AG08395 (cell line): ENCODE results near the gene MFAP4.
"Not testable (repeated sequence)": the region's sequence is repeated elsewhere in the genome, so short reads cannot be mapped to it uniquely, and the experiment has no call there.

Source experiments
- DNase-seq: peaks from one replicate; pipeline ENCODE4 v3.0.0; 2012; ENCODE audit warnings: mixed read lengths, low spot score

The MFAP4 gene

DNA sequence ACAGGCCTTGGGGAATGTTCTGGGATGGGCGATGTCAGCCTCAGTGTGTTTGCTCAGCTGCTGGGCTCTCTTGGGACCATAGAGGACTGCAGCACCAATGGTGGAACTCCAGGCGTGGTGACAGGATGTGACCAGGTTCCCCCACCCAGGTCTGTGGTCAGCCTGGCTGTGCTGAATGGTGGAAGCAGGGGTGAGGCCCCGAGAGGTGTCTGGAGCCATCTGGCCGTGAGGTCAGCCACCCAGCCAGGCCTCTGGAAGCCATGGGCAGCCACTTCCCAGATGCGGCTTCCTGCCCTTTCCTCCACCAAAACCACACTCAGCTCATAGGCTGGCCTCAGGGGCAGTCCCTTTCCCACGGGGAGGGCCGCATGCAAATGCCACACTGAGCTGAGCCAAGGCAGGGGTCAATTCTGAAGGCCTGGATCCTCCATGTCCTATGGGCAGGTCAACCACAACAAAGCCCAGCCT lies 16.5 kb downstream of the MFAP4 start:
- DNase-seq = no peak

DNA sequence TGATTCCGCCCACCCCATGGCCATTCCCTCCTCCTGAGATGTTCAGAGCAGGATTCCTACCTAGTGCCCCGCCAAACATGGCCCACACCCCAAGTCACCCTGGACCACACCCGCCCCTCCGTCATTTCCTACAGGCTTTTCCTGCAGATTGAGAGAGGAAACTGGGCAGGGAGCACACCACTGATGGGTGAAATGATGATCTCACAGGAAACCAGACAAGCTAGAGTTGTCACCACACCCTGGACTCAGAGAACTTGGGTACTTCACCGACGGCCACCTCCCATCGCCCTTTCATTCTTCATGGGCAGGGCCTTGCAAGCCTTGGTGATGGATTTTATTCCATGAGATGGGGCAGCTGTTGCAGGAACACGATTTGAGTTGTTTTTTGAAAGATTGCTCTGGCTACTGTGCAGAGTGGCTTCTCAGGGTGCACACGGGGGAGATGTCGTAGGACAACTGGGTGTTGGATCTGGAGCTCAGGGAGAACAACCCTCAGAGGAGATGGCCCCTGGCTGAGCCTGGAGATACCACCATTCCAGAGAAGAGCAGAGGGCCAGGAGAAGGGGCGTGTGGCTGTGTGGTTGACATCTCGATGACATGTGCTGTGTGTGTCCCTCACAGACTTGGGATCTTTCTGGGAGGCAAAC lies 17.0 kb downstream of the MFAP4 start:
- DNase-seq = no peak

DNA sequence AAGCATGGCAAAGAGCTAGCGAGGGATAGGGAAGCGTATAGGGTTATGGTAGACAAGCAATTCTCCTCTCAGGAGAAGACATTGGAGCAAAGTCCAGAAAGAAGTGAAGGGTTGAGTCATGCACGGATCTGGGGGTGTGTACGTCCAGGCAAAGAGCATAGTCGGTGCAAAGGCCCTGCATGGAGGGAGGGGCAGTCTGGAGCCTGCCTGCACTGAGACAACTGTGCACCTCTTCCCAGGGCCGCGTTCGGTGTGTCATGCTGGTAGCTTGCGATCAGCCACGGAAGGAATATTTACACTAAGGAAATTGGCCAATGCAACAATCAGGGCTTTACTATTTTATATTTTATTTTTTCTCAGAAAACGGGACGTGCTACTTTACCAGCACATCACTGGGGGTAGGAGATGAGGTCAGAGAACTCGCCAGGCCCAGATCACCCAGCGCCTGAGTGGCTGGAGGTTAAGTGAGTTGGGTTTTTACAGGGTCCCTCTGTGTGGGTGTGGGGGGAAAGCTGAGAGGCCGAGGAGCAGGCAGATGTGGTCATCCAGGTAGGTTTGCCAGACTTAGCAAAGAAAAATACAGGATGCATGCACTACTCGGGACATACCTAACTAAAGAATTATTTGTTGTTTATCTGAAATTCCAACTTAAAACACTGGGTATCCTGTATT lies 17.7 kb downstream of the MFAP4 start:
- DNase-seq = no peak

DNA sequence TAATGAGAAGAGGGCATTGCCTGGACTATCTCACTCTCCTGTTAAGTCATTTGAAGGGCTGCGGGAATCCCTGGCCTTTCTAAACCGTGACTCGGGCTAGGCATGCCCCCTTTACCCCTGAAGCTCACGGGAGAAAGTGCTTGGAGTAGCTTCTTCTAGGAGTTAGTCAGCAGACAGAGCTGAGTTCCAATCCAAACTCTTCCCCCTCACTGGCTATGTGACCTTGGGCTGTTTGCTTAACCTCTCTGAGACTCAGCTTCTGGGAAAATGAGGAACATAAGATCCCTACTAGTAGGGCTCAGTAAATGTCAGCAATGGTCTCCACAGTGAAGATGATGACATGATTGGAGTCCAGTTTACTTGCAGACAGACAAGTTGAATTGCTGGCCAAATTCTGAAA lies 18.8 kb downstream of the MFAP4 start:
- no peak for DNase-seq

DNA sequence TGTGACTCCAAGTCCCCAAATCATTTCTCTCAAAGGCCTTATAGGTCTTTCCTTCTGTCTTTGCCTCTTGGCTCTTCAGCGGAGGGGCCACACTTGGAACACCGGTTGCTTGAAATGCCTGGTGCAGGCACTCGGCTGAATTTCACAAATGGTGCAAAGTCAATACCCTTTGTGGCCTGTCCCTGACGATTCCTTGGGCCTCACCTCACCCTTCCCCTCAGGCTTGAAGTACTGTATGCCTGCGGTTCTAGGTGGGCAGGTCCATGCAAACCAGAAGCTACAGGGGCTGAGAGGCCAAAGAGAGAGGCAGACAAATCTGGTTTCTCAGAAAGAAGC lies 20.4 kb downstream of the MFAP4 start:
- no peak for DNase-seq

DNA sequence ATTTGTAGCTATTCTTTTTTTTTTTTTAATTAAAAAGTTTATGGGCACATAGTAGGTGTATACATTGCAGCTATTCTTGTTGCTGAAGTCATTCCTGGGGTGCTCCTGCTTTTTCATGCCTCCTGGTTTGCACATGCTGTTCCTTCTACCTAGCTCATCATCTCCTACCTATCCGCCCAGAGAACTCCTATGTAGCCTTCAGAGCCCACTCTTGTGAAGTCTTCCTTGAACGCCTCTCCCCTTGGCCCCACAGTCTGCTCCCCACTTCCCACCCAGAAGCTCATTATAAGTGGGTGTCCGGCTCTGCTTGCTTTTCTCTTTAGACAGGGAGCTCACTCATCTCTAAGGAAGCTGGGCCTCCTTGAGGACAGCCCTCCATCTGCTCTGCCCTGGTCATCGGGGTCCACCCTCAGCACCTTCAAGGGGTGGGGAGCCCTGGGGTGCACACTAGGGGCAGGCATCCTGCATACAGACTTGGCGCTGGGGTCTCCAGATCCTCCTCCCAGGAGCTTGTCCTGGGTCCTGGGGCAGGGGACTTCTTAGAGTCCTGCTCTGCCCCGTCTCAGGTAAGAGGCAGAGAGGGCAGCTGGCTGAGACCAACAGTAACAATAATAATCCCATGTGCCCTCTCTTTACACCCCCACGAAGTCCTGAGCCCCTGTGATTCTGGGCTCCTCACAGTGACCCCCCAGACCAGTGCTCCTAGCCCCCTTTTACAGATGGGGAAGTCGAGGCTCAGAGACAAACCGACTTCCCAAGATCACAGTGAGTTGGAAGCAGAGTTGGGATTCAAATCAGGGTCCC lies 21.0 kb downstream of the MFAP4 start:
- DNase-seq = no peak

DNA sequence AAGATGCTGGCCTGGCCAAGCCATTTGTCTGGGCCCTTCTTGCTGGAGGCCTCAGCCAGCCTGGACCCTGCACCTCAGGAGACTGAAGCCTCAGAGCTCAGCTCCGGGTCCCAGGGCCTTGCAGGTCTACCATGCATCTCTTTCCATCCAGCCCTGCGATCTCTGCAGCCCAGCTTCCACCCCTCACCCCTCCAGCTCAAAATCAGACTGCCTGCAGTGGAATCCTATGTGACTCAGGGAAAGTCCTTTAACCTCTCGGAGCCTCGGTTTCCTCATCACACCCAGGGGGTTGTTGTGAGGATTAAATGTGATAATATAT lies 21.5 kb downstream of the MFAP4 start:
- DNase-seq = no peak

DNA sequence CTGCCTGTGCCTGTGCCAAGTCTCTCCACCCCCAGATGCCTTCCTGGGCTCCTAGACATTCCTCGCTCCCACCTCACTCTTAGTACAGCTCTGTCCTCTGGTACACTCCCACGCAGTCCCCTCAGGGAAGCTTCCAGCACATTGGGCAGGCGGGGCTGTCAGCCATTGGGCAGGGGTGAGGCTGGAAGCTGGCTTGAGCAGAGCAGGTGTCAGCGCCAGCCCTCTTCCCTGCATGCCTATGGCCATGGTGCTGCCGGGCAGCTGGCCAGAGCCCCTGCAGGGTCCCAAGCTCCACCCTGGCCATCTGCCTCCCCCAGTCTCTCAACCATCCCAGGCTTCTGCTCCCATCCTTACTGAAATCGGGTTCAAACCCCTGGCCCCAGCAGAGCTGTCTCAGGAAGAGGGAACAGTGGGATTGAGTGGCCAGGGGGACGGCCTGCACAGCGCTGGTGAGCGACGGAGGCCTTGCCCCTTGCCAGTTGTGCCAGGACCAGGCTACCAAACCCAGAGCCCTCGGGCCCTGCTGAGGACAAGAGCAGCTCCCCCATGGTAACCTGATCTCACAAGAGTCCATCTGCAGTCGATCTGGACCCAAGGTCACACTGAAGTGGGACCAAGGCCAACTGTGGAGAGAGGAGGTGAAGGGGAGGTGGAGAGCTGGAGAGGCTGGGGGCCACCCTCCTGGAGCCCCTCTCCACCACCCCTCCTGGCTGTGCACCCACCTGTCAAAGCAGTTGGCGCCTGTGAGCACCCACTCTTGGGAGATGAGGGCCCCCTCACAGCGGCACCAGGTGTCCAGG lies 22.1 kb downstream of the MFAP4 start:
- DNase-seq = no peak

DNA sequence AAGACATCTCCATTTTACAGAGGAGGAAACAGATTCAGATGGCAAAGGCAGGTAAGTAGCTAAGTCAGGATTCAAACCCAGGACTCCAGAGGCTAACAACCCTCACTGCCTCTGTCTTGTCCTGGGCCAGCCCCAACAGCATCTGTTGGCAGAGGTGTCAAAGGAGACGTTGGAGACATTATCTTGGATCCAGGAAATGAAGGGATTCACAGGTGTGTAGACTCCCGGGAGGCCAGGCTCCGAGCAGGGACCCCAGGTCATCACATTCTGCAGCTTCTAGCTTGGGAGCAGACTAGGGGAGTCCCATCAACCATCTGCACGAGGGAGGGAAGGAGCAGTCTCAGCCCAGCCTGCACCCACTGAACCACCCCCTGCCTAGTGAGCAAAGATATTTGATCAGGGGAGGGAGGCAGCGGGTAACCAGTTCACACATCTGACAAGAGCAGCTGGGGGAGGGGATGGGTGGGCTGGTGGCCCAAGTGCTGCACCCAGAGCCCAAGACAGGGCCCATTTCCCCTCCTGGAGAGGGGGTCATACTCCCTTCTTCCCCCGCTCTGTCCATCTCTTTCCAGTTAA lies 23.4 kb downstream of the MFAP4 start:
- DNase-seq = no peak

DNA sequence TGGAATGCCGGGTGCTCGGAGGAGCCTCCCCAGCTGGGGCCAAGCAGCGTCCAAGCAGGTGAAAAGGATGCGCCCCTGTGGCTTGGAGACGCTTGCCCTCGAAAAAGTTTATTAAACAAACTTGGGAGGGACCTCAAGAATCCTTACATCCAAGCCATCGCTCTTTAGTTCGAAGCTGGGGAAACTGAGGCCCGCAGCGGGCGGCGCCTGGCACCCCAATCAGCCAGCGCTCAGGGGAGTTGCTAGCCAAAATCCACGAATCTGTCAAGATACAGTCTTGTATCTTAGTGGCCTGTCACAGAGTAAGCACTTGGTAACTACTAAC lies 23.9 kb downstream of the MFAP4 start:
- no peak for DNase-seq

DNA sequence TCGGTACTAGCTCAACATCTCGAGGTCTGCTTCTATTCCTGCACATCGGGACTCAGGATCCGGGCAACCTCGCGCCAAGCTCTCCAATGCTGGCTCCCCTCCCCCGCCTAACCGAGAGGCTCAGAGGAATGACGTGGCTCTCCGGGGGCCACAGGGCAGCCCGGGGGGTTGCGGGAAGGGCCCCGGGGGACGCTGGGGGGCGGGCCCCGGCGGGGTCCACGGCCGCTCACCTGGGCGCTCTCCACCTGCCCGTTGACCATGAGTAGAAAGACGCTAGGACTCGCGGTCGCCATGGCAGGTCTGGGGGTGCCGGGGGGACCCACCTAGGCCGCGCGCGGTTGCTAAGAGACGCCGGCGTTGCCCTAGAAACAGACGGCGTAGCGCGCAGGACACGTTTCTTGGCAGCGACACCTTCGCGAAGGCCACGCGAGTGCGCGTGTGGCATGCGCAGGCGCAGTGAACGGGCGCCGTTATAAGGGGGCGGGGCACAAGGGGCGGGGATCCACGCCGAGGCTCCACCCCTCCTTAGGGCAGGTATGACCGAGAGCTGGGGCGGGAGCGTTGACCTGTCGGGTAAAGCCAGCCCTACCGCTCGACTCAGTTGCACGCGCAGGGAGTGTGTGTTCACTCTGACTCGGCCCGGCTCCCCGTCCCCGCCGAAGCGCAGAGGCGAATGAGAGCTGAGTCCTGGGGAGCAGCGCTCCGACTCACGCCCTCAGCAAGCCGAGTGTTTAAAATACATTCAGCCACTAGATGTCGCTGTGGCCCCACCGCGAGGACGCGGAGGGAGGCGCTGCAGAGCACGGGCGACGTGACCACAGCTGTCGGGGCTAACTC lies 24.5 kb downstream of the MFAP4 start, which contains the start of gene B9D1:
Gene B9D1, minus strand, starts transcription at position 447 of the 837 bp plus-strand sequence. Its CDS starts 154 bp downstream, at position 293.
- peak; percentile 98 for DNase-seq

DNA sequence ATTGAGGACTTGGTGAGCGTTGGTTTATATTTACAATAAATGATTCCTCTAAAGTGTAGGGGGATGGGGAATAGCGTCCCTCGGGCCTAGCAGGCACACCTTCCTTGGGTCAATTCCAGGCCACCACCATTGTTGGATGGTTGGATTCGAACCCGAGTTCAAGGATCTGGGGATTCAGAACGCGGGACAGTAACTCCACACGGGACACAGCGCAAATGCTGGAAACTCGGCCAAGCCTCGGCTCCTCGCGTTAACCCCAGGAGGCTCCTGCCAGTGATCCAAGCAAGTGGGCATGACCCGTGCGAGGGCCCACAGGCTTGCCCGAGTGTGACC lies 25.1 kb downstream of the MFAP4 start:
- DNase-seq = no peak

DNA sequence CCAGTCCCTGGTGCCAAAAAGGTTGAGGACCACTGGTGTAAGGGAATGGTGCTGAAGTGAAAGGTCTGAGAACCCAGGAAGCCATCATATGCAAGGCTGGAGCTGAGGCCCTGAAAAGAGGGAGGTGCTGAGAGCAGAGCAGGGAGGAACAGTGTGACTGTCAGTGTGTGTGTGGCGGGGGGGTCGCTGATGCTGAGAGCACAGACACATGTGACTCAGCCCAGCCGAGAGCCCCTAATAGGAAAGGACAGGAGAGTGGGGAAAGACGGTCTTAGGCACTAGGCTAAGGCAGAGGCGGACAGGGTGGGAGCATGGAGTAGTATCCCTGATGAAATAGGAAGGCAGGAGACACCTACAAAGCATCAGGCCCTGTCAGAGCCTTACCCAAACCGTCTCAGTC lies 25.7 kb downstream of the MFAP4 start:
- DNase-seq = no peak

DNA sequence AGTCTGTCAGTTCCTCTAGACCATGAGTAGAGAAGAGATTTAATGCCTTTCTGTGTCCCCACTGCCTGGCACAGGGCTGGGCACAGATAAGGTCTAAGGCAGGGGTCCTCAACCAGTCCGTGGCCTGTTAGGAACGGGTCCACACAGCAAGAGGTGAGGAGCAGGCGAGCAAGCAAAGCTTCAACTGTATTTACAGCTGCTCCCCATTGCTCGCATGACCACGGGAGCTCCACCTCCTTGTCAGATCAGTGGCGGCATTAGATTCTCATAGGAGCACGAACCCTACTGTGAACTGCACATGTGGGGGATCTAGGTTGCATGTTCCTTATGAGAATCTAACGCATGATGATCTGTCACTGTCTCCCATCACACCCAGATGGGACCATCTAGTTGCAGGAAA lies 26.2 kb downstream of the MFAP4 start:
- DNase-seq = no peak

DNA sequence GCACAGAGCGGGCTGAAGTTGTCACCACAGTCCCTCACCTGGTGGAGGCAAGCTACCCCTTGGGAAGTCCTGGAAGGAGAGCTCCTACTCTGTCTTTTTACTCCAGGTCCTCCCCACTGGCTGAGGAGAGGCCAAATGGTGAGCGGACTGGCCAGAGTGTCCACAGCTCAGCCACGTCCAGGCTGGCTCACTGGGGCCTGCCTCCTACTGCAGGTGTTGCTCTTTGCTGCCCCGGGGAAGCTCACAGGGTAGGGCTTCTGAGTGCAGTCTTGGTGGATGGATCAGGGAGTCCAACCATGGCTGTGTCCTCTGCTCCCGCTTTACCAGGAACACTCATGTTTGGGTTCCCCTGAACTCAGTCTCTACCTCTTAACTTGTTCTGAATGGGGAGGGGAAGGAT lies 27.1 kb downstream of the MFAP4 start:
- DNase-seq = no peak

DNA sequence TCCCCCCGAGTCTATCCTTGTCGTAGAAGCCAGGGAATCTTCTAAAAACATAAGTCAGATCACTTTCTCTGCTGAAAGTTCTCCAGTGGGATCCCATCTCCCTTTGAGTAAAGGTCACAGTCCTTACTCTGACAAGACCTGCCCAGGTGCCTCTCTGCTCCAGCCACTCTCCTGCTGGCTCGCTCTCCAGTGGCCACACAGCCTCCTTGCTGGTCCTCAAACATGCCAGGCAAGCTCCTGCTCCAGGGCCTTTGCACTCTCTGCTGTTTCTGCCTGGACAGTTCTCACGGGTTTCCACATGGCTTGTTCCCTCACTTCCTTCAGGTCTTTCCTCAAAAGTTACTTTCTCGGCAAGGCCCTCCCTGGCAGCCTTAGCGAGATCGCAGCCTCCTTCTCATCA lies 27.8 kb downstream of the MFAP4 start:
- DNase-seq = no peak

DNA sequence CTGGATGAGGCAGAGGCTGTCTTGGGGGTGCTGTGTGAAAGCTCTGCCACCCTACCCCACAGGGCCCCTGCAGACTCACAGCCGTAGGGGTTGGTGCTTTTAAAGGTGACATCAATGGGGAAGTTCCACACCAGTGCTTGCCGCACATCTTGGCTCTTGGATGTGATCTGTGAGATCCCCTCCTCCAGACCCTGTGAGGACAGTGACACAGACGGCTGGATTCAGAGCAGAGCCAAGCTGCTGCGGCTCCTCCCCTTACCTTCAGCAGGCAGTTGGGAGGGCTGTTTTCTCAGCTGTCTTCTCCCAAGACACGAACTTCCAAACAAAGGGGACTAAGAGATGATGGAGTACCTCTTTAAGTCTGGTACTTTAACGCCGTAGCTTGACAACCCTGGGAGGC lies 29.2 kb downstream of the MFAP4 start:
- no peak for DNase-seq

DNA sequence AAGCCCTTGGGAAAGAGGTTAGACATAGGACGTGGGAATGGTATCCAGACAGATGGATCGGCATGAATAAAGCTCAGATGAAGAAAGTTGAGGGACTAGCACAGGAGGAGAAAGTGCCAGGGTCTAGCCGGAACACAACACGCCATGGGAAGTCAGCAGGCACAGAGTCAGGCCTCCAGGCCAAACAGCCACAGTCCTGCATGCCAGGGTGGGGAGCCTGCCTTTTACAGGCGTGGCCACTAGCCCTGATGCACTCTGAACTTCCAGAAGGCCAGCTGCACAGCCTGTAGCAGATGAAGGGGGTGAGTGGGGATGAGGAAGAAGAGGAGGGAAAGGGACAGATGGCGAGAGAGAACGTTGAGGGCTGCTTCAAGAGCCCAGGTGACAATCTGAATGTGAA lies 29.6 kb downstream of the MFAP4 start:
- no peak for DNase-seq

DNA sequence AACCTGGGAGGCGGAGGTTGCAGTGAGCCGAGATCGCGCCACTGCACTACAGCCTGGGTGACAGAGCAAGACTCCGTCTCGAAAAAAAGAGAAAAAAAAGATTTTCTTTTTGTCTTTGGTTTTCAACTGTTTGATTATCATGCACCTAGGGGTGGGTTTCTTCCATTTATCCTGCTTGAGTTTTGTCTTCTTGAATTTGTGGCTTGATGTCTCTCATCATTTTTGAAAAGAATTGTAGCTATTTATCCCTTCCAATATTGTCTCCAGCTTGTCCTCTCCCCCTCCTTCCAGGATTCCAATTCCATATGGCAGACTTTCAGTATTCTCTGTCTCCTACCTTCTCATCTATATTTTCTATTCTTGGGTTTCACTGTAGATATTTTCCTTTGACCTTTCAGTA lies 32.2 kb downstream of the MFAP4 start:
- no peak for DNase-seq

DNA sequence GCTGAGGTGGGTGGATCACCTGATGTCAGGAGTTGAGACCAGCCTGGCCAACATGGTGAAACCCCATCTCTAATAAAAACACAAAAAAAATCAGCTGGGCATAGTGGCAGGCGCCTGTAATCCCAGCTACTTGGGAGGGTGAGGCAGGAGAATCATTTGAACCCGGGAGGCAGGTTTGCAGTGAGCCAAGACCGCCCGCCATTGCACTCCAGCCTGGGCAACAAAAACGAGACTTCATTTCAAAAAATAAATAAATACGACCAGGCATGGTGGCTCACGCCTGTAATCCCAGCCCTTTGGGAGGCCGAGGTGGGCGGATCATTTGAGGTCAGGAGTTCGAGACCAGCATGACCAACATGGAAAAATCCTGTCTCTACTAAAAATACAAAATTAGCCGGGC lies 33.6 kb downstream of the MFAP4 start:
- not testable (repeated sequence) for DNase-seq

DNA sequence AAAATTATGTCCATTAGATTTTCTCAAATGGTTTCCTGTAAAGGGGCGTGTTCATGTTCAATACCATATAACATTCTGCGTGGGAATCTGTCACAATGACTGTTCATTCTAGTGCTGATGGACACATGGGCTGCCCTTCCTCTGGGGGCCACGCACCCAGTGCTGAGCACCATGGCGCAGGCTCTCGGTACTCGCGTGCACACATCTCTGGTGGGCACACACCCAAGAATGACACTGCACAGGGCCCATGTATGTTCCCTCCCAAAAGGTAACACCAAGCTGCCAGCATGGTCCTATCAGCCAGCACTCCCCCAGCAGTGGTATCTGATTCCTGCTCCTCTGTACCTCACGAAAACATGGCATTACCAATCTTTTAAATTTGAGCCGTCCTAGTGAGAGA lies 38.2 kb downstream of the MFAP4 start:
- no peak for DNase-seq
